Activated CD4-positive, CD25-positive, alpha-beta regulatory T cell treated with anti-CD3 and anti-CD28 coated beads, Interleukin-2, amount 50 U/mL, for 72 hours (primary cell): ENCODE measurements around the gene GOLGA6B.
"Not testable (repeated sequence)": the region's sequence is repeated elsewhere in the genome, so short reads cannot be mapped to it uniquely, and the experiment has no call there.

ENCODE experiments used
- DNase-seq: peaks from one replicate; pipeline ENCODE4 v3.0.0; 2021

Gene GOLGA6B

DNA sequence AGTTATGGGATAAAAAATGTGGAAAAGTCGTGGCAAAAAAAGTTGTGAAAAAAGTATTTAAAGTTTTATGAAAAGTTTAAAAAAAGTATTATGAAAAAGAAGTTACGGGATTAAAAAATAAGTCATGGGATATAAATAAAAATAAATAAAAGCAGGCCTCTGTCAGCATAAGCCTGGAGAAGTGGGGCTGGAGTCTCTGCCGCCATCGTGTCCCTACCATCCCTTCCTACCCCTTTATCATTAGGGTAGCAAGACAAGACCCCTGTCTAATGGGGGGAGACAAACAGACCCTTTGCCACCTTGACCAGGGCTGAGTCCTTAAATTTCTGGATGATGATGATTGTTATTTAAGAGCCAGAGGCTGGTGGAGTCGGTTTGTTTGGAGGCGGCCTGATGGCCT, 15.3 kb downstream of the GOLGA6B start:
- not testable (repeated sequence) for DNase-seq

DNA sequence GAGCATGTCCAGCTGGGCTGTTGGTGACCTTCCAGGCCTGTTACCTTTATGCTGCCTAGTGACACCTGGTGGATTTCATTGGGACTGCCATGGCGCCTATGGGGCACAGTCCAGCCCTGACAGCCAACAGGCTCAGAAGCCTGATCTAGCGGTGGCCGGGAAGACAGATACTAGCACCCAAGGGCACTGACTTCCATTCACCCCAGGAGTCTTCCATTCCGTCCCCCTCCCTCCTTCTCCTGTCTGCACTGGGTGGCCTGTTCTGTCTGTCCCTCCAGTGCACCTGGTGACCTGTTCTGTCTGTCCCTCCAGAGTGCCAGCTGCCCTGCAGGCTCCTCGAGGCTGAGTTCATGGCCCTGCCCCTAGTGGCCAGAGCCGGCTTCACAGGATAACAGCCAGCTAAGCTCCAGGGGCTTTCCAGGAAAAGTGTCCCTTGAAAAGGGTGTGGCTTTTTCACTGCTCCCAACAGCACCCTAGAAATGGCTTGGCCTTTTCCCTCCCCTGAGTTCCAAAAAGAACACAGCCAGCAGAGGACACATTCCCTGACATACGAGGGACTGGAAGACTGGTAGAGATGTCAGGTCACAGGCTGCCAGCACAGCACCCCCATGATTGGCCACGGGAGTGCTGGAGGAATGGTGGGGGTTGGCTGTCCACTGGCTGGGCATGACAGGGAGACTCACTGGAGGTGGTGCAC, 16.3 kb downstream of the GOLGA6B start:
- peak; percentile 78 for DNase-seq

DNA sequence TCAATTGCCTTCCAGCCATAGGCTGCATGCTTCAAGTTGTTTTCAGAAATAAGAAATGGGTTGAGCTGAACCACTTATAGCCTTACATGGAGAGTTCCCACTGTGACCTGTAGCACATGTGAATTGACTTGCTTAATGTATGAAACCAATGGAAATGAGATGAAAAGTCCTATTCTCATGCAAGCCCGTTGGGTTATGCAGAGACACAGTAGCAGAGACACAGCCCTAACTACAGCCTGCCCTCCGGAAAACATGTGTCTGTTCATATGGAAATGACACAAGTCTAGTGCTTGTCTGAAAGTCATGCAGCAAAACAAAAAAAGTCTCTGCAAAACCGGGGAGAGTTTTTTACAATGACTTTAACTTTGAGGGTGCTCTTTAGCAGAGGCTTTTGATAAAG, 17.0 kb downstream of the GOLGA6B start:
- DNase-seq: no peak

DNA sequence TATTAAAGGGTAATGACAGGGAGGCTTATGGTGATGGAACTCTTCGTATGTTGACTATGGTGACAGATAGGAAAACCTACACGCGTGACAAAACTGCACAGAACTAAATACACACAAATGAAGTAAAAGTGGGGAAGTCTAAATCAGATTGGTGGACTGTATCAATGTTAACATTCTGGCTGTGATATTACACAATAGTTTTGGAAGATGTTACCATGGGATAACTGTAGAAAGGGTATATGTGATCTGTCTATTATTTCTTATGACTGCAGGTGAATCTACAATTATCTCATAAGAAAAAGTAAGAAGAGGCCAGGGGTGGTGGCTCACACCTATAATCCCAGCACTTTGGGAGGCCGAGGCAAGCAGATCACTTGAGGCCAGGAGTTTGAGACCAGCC, 22.3 kb downstream of the GOLGA6B start:
- no peak for DNase-seq

DNA sequence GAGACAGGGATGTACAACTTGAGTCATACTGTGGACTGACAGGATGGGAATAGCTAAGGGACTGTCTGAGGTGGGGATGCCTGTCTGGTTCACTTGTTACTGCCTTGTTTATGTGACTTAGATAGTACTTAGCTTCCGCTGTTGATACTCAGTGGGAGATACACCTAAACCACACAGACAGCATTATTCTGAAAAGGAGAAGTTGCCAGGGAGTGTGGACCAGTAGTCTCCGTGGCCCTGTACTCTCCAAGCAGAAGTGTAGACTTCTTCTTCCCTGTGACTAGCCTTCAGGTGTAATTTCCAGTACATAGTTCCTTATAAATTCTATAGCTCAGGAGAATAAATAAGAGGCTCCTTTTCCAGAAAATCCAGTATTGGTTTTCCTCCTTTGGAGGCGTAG, 26.4 kb downstream of the GOLGA6B start:
- DNase-seq: no peak

DNA sequence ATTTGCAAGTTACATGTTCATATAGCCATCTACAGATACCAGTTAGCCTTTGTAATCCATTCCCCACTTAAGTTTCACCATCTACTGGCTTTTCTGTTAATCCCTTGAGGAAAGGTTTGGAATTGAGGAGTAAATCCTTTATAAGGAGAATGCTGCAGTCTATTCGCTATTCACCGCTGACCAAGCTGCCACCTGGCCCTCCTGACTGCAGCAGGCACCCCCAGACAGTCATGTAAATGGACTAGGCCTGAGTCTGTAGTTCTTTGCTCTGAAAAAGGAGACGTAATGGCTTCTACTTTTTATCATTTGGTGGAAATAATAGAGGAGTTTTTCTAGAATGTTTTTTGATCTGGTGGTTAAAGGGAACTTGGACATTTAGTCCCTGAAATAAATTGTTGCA, 28.3 kb downstream of the GOLGA6B start:
- no peak for DNase-seq

DNA sequence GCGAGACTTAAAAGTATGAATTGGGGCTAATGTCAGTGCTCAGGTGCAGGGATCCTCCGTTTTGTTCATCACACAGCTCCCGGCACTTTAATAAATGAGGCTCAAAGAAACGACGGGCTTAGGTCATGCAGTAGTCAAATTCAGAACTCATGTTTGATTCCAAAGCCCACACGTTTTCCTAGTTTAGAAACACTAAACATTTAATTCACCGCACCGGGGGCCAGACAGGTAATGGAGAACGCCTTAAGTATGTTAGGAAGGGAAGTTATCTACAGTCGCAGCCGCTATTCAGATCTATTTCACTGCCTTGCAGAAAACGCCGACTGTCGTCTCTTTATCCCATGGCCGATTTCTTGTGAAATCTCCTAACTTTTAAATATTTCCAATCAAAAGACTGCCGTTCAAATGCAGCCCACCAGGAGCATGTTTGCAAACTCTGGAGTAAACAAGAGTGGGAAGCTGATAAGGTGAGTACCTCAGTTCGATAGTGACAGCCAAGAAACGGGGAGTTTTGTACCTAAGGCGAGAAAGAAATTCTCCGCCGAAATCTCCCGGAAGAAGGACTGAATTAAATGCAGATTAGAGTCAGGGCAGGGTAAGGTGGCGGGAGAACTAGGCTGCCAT, 30.9 kb downstream of the GOLGA6B start:
- DNase-seq: no peak

DNA sequence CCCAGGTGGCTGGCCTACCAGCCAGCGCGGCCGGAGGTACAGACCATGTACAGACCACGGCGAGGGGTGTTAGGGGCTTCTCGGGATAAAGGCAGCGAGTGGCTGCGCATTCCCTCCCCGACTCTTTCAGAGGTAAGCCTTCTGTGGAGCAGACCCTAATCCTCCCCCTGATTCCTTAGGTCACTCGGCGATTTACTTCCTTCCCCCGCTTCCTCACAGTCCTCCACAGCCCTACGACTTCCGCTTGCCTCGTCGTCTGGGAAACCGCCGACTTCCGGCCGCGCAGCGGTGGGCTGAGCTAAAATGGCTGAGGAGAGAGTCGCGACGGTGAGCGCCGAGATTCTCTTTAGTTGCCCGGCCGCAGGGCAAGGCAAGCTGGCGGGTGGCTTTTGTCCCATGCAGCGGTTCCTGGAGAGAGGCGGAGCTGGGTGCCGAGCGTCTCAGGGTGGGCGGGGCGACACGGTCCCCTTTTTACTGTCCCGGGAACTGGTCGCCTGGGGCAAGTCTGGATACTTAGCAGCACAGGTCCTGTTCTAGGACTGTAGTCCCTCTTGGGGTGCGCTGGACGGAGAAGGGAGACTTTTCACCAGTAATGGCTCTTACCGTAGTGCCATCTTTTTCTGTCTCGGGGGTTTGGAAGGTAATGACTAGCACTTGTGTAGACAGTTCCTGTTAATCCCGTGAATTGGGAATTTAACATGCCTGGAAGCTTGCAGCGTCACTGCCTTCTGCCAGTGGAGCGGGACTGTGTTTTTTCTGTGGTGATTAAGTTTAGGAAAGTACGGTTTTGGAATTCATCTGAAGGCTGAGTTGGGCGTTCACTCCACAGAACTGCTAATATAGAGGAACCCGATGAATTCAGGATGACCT, 31.7 kb downstream of the GOLGA6B start, which contains the start of the genes BBS4 and HIGD2B:
TSS of gene BBS4 (plus strand) at position 283 of the 870 bp plus-strand sequence. CDS start at position 304, 21 bp downstream.
TSS of gene HIGD2B (minus strand) at position 258 of the 870 bp plus-strand sequence. CDS start 9,808 bp downstream, outside the sequence.
- peak; percentile 85 for DNase-seq

DNA sequence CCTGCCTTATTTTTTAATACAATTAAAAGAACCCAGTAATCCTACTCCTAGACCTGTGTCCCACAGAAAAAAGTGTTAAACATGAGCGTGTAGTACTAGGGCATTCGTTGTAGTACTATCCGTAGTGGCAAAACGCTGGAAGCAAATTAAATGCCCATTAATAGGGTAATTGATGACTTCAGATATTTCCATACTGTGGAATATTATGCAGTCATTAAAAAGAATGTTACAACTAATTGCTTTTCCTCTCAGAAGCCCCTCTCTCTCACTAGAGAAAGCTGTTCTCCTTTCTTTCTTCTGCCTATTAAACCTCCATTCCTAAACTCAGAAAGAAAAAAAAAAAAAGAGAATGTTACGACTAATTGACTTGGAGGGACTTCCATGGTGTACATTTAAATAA, 34.2 kb downstream of the GOLGA6B start:
- DNase-seq: no peak

DNA sequence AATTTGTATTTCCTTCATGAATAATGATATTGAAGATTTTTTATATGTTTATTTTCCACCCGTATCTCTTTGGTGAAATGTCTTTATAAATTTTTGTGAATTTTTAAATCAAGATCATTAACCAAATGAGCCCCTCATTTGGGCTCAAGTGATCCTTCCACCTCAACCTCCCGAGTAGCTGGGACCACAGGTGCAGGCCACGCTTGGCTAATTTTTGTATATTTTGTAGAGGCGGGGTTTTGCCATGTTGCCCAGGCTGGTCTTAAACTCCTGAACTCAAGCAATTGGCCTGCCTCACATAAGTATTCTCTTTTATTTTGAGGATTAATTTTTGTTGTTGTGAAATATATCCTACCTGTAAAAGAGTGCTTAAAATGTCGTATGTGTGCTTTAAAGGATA, 36.4 kb downstream of the GOLGA6B start:
- no peak for DNase-seq

DNA sequence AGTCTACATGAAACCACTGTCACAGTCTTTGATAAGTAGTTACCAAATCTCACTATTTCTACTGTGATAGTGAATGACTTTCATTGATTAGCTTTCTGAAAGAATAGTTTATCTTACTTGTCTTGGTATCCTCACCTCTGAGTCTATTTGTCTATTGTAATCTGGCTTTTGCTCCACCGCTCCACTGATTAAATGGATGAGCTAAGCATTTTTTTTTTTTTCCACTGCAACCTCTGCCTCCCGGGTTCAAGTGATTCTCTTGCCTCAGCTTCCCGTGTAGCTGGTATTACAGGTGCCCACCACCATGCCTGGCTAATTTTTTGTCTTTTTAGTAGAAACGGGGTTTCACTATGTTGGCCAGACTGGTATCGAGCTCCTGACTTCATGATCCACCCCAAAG, 44.4 kb downstream of the GOLGA6B start:
- DNase-seq: no peak

DNA sequence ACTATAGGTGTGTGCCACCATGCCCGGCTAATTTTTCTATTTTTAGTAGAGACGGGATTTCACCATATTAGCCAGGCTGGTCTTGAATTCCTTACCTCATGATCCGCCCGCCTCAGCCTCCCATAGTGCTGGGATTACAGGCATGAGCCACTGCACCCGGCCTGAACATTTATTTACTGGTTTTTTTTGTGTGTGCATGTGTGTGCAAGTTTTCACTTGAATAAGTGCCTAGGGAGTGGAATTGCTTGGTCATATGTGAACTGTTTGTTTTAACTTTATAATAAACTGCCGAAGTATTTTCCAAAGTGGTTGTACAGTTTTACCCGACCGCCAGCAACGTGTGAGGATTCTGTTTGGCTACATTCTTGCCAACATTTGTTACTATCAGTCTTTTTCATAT, 45.6 kb downstream of the GOLGA6B start:
- no peak for DNase-seq

DNA sequence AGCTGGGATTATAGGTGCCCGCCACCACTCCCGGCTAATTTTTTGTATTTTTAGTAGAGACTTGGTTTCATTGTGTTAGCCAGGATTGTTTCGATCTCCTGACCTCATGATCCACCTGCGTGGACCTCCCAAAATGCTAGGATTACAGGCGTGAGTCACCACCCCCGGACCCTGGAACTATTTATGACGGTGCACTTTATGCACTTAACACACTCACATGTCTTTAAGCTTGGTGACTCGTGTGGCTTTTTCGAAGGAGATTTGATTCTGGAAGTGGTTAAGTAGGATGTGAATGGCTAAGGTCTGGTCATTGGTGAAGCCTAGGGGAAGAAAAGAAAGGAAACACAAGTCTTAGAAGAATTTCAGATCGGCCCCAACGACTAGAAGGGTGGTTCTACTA, 51.8 kb downstream of the GOLGA6B start:
- no peak for DNase-seq

DNA sequence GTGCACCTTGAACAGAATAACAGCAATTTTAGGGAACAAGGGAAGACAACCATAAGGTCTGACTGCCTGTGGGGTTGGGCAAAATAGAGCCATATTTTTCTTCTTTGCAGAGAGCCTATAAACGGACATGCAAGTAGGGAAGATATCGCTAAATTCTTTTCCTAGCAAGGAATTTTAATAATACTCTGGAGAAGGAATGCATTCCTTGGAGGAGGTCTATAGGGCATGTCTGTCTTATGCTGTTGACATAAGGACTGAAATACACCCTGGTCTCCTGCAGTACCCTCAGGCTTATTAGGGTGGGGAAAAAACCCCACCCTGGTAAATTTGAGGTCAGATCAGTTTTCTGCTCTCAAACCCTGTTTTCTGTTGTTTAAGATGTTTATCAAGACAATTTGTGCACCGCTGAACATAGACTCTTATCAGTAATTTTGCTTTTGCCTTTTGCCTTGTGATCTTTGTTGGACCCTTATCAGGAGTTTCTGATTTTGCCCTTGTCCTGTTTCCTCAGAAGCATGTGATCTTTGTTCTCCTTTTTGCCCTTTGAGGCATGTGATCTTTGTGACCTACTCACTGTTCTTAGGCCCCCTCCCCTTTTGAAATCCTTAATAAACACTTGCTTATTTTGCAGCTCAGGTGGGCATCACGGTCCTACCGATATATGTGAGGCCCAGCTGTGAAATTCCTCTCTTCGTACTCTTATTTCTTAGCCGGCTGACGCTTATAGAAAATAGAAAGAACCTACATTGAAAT, 54.2 kb downstream of the GOLGA6B start:
- not testable (repeated sequence) for DNase-seq
